ENCODE measurements around the gene SVIL. TPM values are rescaled to one million over a fixed set of nuclear protein-coding genes. Genes with fewer than 3 reads are reported as not detected.

Gene SVIL
- polyA plus RNA-seq, 1 donor from 2014 or later, result 7.3 TPM

DNA sequence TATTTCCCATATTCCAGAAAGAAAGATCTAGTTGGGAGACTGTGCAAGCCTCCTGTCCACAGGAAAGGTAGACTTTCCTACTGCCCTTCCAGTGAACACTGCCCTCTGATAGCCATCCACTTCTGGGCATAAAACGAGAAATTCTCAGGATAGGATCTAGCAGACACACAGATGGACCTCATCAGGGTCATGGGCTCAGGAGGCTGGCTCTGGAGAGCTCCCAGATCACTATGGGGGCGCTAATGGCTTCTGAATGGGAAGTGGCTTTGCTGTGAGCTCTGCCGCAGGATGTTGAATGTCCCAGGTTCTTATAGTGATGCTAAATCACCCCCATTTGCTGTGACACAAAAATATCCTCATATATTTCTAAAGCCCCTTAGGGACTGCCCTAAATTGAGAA, 77.1 kb downstream of the SVIL start:
- no peak for TF ChIP-seq SMC3 (conservative IDR thresholded peaks at IDR 0.05; ENCODE audit: poor library complexity)
- TF ChIP-seq EZH2 (IDR thresholded peaks at IDR 0.05; ENCODE audit: borderline replicate concordance, insufficient read depth, low read length, poor library complexity, severe bottlenecking), result no peak
- no peak for TF ChIP-seq MXI1 (conservative IDR thresholded peaks at IDR 0.05; ENCODE audit: poor library complexity, severe bottlenecking)
- no peak for TF ChIP-seq TAF1 (IDR thresholded peaks at IDR 0.05; ENCODE audit: low read depth)
- TF ChIP-seq, protein P1, sequence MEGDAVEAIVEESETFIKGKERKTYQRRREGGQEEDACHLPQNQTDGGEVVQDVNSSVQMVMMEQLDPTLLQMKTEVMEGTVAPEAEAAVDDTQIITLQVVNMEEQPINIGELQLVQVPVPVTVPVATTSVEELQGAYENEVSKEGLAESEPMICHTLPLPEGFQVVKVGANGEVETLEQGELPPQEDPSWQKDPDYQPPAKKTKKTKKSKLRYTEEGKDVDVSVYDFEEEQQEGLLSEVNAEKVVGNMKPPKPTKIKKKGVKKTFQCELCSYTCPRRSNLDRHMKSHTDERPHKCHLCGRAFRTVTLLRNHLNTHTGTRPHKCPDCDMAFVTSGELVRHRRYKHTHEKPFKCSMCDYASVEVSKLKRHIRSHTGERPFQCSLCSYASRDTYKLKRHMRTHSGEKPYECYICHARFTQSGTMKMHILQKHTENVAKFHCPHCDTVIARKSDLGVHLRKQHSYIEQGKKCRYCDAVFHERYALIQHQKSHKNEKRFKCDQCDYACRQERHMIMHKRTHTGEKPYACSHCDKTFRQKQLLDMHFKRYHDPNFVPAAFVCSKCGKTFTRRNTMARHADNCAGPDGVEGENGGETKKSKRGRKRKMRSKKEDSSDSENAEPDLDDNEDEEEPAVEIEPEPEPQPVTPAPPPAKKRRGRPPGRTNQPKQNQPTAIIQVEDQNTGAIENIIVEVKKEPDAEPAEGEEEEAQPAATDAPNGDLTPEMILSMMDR (IDR thresholded peaks at IDR 0.05; ENCODE audit: poor library complexity, severe bottlenecking), result no peak
- TF ChIP-seq POLR2AphosphoS5 (IDR thresholded peaks at IDR 0.05), result no peak
- no peak for TF ChIP-seq RAD21 (conservative IDR thresholded peaks at IDR 0.05)
- TF ChIP-seq, protein P2, sequence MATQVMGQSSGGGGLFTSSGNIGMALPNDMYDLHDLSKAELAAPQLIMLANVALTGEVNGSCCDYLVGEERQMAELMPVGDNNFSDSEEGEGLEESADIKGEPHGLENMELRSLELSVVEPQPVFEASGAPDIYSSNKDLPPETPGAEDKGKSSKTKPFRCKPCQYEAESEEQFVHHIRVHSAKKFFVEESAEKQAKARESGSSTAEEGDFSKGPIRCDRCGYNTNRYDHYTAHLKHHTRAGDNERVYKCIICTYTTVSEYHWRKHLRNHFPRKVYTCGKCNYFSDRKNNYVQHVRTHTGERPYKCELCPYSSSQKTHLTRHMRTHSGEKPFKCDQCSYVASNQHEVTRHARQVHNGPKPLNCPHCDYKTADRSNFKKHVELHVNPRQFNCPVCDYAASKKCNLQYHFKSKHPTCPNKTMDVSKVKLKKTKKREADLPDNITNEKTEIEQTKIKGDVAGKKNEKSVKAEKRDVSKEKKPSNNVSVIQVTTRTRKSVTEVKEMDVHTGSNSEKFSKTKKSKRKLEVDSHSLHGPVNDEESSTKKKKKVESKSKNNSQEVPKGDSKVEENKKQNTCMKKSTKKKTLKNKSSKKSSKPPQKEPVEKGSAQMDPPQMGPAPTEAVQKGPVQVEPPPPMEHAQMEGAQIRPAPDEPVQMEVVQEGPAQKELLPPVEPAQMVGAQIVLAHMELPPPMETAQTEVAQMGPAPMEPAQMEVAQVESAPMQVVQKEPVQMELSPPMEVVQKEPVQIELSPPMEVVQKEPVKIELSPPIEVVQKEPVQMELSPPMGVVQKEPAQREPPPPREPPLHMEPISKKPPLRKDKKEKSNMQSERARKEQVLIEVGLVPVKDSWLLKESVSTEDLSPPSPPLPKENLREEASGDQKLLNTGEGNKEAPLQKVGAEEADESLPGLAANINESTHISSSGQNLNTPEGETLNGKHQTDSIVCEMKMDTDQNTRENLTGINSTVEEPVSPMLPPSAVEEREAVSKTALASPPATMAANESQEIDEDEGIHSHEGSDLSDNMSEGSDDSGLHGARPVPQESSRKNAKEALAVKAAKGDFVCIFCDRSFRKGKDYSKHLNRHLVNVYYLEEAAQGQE (IDR thresholded peaks at IDR 0.05; ENCODE audit: borderline replicate concordance), result no peak
- TF ChIP-seq EP300 (conservative IDR thresholded peaks at IDR 0.05; ENCODE audit: poor library complexity, severe bottlenecking), result no peak
- Histone ChIP-seq H3K9me2 (ENCODE audit: insufficient read depth, low read length) (no peaks in the 10 kb centered on the region), H3K9ac (ENCODE audit: low read length) (no peak overlapping the region), H4K20me1 (ENCODE audit: insufficient read depth) (no peaks in the 10 kb centered on the region), H3K27ac (ENCODE audit: low read length) (no peak overlapping the region), H3K4me2 (ENCODE audit: low read length) (no peak overlapping the region), H3F3A (ENCODE audit: insufficient read depth, low read length, poor library complexity, severe bottlenecking) (no peaks in the 10 kb centered on the region), H3K4me3 (ENCODE audit: low read length) (no peak overlapping the region), H3K27me3 (ENCODE audit: insufficient read depth, low read depth, low read length) (no peaks in the 10 kb centered on the region), H3K9me3 (ENCODE audit: low read length) (no peaks in the 10 kb centered on the region), H3K79me2 (replicated peaks; ENCODE audit: insufficient read depth, low read length) (no peaks in the 10 kb centered on the region), H2AFZ (ENCODE audit: low read depth, low read length) (no peak overlapping the region), H3K36me3 (ENCODE audit: insufficient read depth, low read length) (no peaks in the 10 kb centered on the region)

DNA sequence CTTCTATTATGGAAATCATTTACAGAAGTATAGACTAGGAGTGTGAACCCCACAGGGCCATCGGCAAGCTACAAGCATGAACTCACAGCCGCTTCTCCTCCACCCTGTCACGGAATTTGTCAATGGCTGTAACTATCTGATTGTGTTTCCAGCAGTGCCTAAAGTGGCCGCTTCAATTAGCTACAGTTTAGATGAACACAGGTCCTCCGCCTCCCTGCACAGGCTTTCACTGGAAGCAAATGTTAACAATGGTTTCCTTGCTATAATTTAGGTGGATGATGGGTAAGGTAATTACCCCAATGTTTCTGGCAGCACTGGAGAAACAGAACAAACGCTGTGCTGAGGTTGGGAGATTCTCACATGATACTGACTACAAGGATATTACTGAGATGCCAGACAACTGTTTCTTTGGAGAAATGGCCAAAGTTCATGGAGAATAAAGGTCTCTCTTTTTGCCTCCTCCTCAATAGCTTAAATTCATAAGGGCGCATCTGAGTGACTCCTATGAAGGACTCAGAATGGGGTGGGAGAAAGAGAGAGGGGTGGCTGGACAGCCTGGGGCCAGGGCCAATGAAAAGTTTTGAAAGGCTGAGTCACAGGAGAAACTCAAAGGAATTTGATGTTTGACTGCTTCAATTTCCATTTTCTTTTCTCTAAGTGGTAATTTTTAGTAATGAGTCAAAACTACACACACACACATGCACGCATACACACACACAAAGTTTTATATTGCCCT, 78.9 kb downstream of the SVIL start:
- Histone ChIP-seq H3F3A (ENCODE audit: insufficient read depth, low read length, poor library complexity, severe bottlenecking) (no peaks in the 10 kb centered on the region), H3K4me2 (ENCODE audit: low read length) (no peak overlapping the region), H3K79me2 (replicated peaks; ENCODE audit: insufficient read depth, low read length) (no peaks in the 10 kb centered on the region), H2AFZ (ENCODE audit: low read depth, low read length) (no peak overlapping the region), H3K9ac (ENCODE audit: low read length) (no peak overlapping the region), H3K9me2 (ENCODE audit: insufficient read depth, low read length) (no peaks in the 10 kb centered on the region), H3K4me3 (ENCODE audit: low read length) (no peak overlapping the region), H3K27ac (ENCODE audit: low read length) (no peak overlapping the region), H3K36me3 (ENCODE audit: insufficient read depth, low read length) (no peaks in the 10 kb centered on the region), H3K27me3 (ENCODE audit: insufficient read depth, low read depth, low read length) (no peaks in the 10 kb centered on the region), H4K20me1 (ENCODE audit: insufficient read depth) (no peaks in the 10 kb centered on the region), H3K9me3 (ENCODE audit: low read length) (no peaks in the 10 kb centered on the region)
- no peak for TF ChIP-seq RAD21 (conservative IDR thresholded peaks at IDR 0.05)
- TF ChIP-seq MXI1 (conservative IDR thresholded peaks at IDR 0.05; ENCODE audit: poor library complexity, severe bottlenecking), result no peak
- no peak for TF ChIP-seq EZH2 (IDR thresholded peaks at IDR 0.05; ENCODE audit: borderline replicate concordance, insufficient read depth, low read length, poor library complexity, severe bottlenecking)
- TF ChIP-seq, protein P1 (IDR thresholded peaks at IDR 0.05; ENCODE audit: poor library complexity, severe bottlenecking), result no peak
- TF ChIP-seq EP300 (conservative IDR thresholded peaks at IDR 0.05; ENCODE audit: poor library complexity, severe bottlenecking), result no peak
- no peak for TF ChIP-seq POLR2AphosphoS5 (IDR thresholded peaks at IDR 0.05)
- no peak for TF ChIP-seq TAF1 (IDR thresholded peaks at IDR 0.05; ENCODE audit: low read depth)
- TF ChIP-seq, protein P2 (IDR thresholded peaks at IDR 0.05; ENCODE audit: borderline replicate concordance), result no peak
- TF ChIP-seq SMC3 (conservative IDR thresholded peaks at IDR 0.05; ENCODE audit: poor library complexity), result no peak
